ENCODE results near the gene KRT26.

GRCh38 chr17:40810494-40810893, 38.5 kb upstream of the KRT26 start:
- TF ChIP-seq CTCF (IDR thresholded peaks at IDR 0.05): no peak
- no peak for TF ChIP-seq POLR2A (IDR thresholded peaks at IDR 0.05; ENCODE audit: low read depth)
